ENCODE results near the gene ELAC1. TPM values are rescaled to one million over a fixed set of nuclear protein-coding genes. Genes with fewer than 3 reads are reported as not detected.

ELAC1 gene
- total RNA-seq, 4 donors from 2014 or later = 1.6 to 8.9 (median 6.0) TPM

DNA sequence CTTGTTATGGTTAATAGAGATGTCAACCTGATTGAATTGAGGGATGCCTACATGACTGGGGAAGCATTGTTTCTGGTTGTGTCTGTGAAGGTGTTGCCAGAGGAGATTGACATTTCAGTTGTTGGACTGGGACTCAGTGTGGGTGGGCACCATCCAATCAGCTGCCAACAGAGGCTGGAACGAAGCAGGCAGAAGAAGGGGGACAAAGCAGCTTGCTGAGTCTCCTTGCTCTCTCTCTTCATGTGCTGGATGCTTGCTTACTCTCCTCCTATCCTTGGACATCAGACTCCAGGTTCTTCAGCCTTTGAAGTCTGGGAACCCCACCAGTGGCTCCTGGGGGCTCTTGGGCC is 39.9 kb downstream of the ELAC1 start:
- no peak for DNase-seq
- no peak overlapping the region for H3K27ac ChIP-seq
- no peaks in the 10 kb centered on the region for H3K4me1 ChIP-seq
- H3K36me3 ChIP-seq = no peaks in the 10 kb centered on the region
- H3K4me3 ChIP-seq = no peak overlapping the region
- WGBS, 2 donors = 43 to 62% methylated on average over 1 of the region's 1 CpG
- H3K27me3 ChIP-seq = no peaks in the 10 kb centered on the region
- no peaks in the 10 kb centered on the region for H3K9me3 ChIP-seq
- no peak for TF ChIP-seq CTCF (IDR thresholded peaks at IDR 0.05)
- no peak for TF ChIP-seq POLR2A (IDR thresholded peaks at IDR 0.05)
- intact Hi-C loops (cut with DNase I) = no loop called here

DNA sequence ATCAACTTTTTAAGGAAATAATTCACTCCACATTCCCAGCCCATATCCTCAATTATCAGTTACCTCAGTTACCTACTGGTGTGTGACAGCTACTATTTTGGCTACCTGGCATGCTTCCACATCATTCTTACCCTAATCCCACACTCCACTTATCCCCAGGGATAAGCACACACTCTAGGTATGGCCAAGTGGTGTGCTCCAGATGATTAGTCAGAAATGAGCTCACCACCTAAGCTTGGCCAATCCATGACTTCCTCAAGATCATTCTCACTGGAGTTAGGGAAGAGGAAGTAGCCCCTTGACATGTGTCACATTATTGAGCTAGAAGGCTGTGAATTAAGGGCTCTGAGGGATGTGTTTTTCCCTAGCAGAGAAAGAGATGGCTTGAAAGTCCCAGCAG is 41.2 kb downstream of the ELAC1 start:
- Histone ChIP-seq H3K36me3 (no peaks in the 10 kb centered on the region), H3K9me3 (no peaks in the 10 kb centered on the region), H3K4me3 (no peak overlapping the region), H3K4me1 (no peaks in the 10 kb centered on the region), H3K27ac (no peak overlapping the region), H3K27me3 (no peaks in the 10 kb centered on the region)
- no peak for DNase-seq
- intact Hi-C loops (cut with DNase I) = no loop called here
- TF ChIP-seq CTCF (IDR thresholded peaks at IDR 0.05) (no peak), POLR2A (IDR thresholded peaks at IDR 0.05) (no peak)

DNA sequence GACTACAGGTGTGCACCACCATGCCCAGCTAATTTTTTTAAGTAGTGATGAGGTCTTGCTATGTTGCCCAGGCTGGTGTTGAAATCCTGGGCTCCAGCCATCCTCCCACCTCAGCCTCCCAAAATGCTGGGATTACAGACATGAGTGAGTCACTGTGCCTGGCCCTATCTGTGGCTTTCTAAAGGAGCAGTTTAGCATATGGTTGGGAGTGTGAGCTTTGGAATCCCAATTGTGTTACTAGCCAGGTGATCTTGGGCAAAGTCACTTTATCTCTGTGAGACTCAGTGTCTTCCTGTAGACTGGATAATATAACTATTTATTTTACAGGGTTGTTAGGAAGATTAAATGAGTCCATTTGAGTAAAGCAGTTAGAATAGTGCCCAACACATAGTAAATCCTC is 42.4 kb downstream of the ELAC1 start:
- Histone ChIP-seq H3K27me3 (no peaks in the 10 kb centered on the region), H3K4me3 (no peak overlapping the region), H3K36me3 (no peaks in the 10 kb centered on the region), H3K4me1 (no peaks in the 10 kb centered on the region), H3K27ac (no peak overlapping the region), H3K9me3 (no peaks in the 10 kb centered on the region)
- intact Hi-C loops (cut with DNase I) = no loop called here
- DNase-seq = no peak
- TF ChIP-seq POLR2A (IDR thresholded peaks at IDR 0.05) (no peak), CTCF (IDR thresholded peaks at IDR 0.05) (no peak)

- H3K9me3 ChIP-seq = no peaks in the 10 kb centered on the region
- no peaks in the 10 kb centered on the region for H3K36me3 ChIP-seq
- intact Hi-C loops (cut with DNase I) = no loop called here
- no peak overlapping the region for H3K27ac ChIP-seq
- TF ChIP-seq CTCF (IDR thresholded peaks at IDR 0.05) = no peak
- TF ChIP-seq POLR2A (IDR thresholded peaks at IDR 0.05) = no peak
- DNase-seq = no peak
- no peaks in the 10 kb centered on the region for H3K27me3 ChIP-seq
- H3K4me1 ChIP-seq = no peaks in the 10 kb centered on the region
- no peak overlapping the region for H3K4me3 ChIP-seq
- 62 to 75% methylated on average over 3 of the region's 3 CpGs for WGBS, 2 donors
These were observed 43.9 kb downstream of the ELAC1 start for GRCh38 chr18:51011709-51012108.

DNA sequence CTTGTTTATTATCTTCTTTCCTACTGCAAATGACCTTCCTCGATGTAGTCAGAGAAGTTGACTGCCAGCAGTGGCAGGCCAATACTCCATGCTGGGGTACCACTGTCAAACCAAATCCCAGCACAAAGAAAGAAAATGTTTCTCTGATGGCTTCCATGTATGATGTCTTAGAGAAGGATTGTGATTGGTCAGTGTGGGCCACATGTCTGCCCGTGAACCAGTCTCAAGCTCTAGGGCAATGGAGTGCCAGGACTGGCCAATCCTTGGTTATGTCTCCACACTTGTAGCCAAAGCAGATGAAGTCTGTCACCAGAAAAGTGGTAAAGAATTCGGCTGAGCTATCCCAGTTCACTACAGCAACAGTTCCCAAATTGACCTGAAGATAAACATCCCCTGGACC is 44.6 kb downstream of the ELAC1 start:
- TF ChIP-seq CTCF (IDR thresholded peaks at IDR 0.05) (no peak), POLR2A (IDR thresholded peaks at IDR 0.05) (no peak)
- Histone ChIP-seq H3K9me3 (no peaks in the 10 kb centered on the region), H3K27ac (no peak overlapping the region), H3K27me3 (no peaks in the 10 kb centered on the region), H3K4me3 (no peak overlapping the region), H3K36me3 (no peaks in the 10 kb centered on the region), H3K4me1 (no peaks in the 10 kb centered on the region)
- no peak for DNase-seq
- intact Hi-C loops (cut with DNase I) = no loop called here
- 87 to 97% methylated on average over 3 of the region's 3 CpGs for WGBS, 2 donors

Measured in esophagus squamous epithelium (tissue), 5 donors.